AG20443 (cell line): ENCODE measurements around the gene ICAM4.
"Not testable (repeated sequence)": the region's sequence is repeated elsewhere in the genome, so short reads cannot be mapped to it uniquely, and the experiment has no call there.

Experiments used
- DNase-seq: peaks from one replicate; pipeline ENCODE4 v3.0.0; 2012; ENCODE audit warnings: low spot score, mixed read lengths

Gene ICAM4

GRCh38 chr19:10286803-10287737, at the start of gene ICAM4:
TSS of gene ICAM4 (plus strand) at chr19:10286955. CDS start at chr19:10287013, 58 bp downstream.
- DNase-seq: no peak

GRCh38 chr19:10237702-10238101, 49.1 kb upstream of the ICAM4 start:
- DNase-seq: no peak

GRCh38 chr19:10238172-10238783, 48.5 kb upstream of the ICAM4 start:
- DNase-seq: peak; percentile 73

DNA sequence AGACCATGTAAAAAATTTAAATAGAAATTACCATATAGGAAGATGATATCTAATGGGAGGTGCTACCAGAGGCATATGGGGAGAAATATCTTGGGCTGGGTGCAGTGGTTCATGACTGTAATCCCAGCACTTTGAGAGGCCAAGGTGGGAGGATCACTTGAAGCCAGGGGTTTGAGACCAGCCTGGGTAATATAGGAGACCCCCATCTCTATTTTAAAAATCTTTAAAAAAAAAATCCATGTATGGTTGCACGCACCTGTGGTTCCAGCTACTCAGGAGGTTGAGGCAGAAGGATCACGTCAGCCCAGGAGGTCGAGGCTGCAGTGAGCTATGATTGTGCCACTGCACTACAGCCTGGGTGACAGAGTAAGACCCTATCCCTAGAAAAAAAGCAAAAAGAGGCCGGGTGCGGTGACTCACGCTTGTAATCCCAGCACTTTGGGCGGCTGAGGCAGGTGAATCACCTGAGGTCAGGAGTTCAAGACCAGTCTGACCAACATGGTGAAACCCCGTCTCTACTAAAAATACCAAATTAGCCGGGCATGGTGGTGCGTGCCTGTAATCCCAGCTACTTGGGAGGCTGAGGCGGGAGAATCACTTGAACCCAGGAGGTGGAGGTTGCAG, 44.8 kb upstream of the ICAM4 start:
- DNase-seq: not testable (repeated sequence)

DNA sequence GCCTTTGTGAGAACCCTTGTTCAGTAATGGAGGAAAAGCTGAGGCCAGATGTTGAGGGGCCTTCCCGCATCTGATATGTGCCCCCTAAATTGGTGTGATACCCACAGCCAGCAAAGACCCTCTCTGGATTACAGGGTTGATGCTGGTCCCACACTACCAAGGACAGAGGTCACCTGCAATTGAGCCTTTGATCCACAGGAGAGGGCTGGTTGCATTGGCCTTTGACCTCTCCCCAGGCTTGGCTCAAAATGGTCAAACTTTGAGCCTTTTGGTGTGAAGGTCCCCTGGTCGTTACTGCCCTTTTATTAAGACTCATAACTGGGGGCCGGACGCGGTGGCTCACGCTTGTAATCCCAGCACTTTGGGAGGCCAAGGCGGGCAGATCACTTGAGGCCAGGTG, 43.1 kb upstream of the ICAM4 start:
- no peak for DNase-seq

DNA sequence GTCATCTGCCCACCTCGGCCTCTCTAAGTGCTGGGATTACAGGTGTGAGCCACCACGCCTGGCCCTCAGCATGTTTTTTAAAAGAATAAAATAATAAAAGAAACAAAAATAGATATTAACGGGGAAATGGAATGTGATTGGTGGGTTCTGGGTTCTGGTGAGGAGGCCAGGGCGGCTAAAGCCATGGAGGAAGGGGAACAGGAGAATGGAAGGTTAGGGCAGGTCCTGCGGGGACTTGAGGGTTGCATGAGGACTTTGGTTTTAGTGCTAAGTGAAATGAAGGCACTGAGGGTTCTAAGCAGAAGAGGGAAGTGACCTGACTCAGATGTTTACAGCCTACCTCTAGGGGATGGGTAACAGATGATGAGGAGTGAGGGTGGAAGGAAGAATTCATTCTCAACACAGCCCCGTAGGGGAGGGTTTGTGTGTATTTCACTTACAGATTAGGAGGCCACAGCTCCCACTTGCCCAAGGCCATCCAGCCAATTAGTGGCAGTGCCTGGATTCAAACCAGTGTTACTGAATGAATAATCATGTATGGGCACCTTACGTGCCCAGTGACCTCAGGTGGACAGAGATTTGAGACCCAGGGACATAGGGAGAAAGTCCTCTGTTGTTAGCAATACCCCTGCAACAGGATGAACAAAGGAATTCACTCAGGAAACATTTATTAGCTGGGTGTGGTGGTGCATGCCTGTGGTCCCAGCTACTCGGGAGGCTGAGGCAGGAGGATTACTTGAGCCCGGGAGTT, 41.4 kb upstream of the ICAM4 start:
- DNase-seq: no peak

DNA sequence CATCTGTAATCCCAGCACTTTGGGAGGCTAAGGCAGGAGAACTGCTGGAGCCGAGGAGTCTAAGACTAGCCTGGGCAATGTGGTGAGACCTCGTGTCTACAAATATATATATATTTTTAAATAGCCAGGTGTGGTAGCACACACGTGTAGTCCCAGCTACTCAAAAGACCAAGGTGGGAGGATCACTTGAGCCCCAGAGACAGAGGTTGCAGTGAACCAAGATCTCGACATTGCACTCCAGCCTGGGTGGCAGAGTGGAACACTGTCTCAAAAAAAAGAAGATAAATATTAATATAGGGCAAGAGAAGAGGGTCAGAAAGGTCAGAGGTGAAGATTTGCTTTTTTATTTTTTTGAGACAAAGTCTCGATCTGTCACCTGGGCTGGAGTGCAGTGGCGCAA, 40.2 kb upstream of the ICAM4 start:
- DNase-seq: no peak

DNA sequence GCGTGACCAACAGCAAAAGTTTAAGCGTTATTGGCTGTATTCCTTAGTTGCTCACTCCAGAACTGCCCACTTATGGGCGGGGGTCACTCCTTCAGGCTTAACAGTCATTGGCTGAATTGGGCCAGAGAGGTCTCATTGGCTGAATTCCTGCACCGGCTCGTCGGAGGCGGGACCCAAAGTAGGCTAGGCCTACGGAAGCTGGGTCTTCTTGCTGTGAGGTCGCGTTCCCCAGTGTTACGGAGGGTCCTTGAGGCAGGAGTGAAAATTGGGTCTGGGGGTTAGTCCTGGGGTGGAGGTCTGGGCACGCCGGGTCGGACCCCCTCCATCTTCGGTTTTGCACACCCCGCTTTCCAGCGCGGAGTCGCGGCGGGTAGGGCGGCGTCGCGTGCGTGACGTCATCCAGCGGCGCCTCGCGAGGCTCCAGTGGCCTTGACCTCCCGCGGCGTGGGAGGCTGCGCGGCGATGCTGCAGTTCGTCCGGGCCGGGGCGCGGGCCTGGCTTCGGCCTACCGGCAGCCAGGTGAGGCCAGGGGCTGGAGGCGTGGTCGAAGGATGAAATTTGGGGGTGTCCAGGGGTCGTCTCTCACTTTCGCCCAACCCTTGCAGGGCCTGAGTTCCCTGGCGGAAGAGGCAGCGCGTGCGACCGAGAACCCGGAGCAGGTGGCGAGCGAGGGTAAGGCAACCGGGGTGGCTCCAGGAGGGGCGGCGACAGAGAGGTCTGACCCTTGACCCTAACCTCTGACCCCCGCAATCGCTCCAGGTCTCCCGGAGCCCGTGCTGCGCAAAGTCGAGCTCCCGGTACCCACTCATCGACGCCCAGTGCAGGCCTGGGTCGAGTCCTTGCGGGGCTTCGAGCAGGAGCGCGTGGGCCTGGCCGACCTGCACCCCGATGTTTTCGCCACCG, 34.7 kb upstream of the ICAM4 start, which contains the start of gene MRPL4:
TSS of gene MRPL4 (plus strand) at position 423 of the 903 bp plus-strand sequence. CDS start at position 463, 40 bp downstream.
- DNase-seq: peak; percentile 96

GRCh38 chr19:10252707-10253106, 34.0 kb upstream of the ICAM4 start:
- DNase-seq: no peak

DNA sequence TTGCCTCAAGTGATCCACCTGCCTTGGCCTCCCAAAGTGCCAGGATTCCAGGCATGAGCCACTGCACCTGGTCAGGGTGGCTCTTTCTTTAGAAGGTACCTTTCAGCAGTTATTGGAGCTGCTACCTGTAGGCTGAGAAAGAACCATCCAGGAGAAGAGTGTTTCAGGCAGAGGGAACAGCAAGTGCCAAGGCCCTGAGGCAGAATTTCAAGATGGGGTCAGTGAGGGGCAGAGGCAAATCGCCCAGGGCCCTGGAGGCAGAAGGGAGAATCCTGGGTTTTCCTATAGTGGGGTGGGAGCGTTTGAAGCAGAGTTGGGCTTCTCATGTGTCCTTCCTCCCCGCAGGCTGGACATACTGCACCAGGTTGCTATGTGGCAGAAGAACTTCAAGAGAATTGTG, 32.5 kb upstream of the ICAM4 start:
- no peak for DNase-seq

- no peak for DNase-seq
These were observed 31.4 kb upstream of the ICAM4 start for GRCh38 chr19:10255358-10255757.

GRCh38 chr19:10256551-10256950, 30.2 kb upstream of the ICAM4 start:
- DNase-seq: no peak

- no peak for DNase-seq
These were observed 29.7 kb upstream of the ICAM4 start for GRCh38 chr19:10256970-10257615.

DNA sequence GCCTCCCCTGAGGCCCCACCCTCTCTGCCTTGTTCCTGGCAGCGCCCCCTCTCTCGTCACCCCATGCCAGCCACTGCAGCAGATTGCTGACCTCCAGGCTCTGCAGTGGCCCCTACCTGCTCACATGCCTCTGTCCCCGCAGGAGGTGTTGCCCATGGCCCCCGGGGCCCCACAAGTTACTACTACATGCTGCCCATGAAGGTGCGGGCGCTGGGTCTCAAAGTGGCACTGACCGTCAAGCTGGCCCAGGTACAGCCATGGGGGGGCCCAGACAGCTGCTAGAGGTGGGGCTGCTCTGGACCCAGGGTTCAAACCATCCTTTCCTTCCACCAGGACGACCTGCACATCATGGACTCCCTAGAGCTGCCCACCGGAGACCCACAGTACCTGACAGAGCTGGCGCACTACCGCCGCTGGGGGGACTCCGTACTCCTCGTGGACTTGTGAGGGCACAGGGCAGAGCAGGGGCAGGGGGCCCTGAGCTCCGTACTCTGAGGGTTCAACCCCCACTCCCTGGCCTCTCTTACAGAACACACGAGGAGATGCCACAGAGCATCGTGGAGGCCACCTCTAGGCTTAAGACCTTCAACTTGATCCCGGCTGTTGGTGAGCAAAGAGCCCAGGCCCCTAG, 28.6 kb upstream of the ICAM4 start:
- DNase-seq: no peak

- peak; percentile 68 for DNase-seq
These were observed 27.4 kb upstream of the ICAM4 start for GRCh38 chr19:10259162-10259905.

DNA sequence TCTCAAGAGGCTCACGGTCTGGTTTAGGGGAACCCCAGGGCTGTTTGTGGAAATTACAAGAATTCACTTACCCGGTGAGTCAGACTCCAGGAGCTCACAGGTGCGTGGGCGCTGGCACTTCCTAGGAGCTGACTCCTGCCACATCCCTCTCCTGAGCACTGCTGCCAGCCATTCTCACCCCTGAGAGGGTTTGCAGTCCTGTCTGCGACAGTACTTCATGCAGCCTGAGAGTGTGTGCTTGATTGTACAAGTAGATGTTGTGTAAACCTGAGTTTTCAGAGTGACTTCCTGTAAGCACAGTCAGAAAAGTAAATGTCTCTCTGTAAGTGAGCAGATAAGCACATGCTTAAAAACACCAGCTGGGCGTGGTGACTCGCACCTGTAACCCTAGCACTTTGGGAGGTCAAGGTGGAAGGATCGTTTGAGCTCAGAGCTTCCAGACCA, 26.6 kb upstream of the ICAM4 start:
- DNase-seq: no peak

GRCh38 chr19:10262771-10263170, 24.0 kb upstream of the ICAM4 start:
- no peak for DNase-seq

GRCh38 chr19:10266706-10267105, 20.0 kb upstream of the ICAM4 start:
- no peak for DNase-seq

GRCh38 chr19:10268071-10268470, 18.7 kb upstream of the ICAM4 start:
- no peak for DNase-seq
